Posterior vena cava (tissue), 2 donors: Measurements from ENCODE around the gene FAM13C. TPM values are rescaled to one million over a fixed set of nuclear protein-coding genes. Genes with fewer than 3 reads are reported as not detected.

ENCODE experiments used
- DNase-seq: peaks from one replicate; pipeline ENCODE4 v3.0.0-alpha.2; 2020; ENCODE audit warnings: low spot score
- intact Hi-C, 2 donors: fragments of 100-400 bp; cut with DNase I; formaldehyde crosslinking; loops; one replicate each; pipeline versions ENCODE4 v1.14.1 to v1.14.2; 2022 to 2023
- total RNA-seq, 2 donors: library from RNA; stranded (reverse); fragmentation: NEBNext Ultra II Directional; extraction: Animal tissue kit (Norgen Biotek cat#: 25700); gene quantifications; one replicate each; pipeline ENCODE4 v1.2.1, GENCODE V29; 2021
- donor health status: DM: yes; HTN: yes; CAD: no.
- donor health status: DM: yes; HTN: yes; CAD: no.

FAM13C gene
- total RNA-seq, 2 donors from 2014 or later: 7.3 to 18.7 TPM

- intact Hi-C loops: no loop called here
- no peak for DNase-seq
These were observed 3.9 kb upstream of the FAM13C start for GRCh38 chr10:59366290-59366689.

DNA sequence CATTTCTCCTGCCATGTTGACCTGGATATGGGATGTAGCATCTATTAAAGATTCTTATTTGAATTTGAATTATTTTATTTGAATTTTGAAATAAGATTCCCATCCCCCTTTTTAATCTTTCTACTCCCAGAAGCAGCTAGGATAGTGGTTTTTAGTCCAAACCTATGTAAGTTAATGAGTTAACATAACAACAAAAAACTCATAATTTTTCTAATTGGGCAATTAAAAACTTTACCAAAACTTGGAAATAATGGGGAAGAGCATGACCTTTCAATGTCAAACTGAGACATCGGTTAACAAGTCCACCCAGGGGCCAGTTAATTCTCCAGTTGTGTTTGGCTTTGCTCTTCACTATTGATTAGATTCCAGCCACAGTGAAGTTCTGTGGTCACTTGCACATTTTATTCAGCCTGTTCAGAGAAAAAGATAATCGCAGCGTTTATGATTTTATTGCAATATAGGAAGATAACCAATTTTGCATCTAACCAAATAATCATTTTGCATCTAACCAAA lies 1.2 kb upstream of the FAM13C start:
- DNase-seq: no peak
- intact Hi-C loops: no loop called here

- peak; percentile 83 for DNase-seq
These were observed 621 bp upstream of the FAM13C start for GRCh38 chr10:59362959-59363381.

DNA sequence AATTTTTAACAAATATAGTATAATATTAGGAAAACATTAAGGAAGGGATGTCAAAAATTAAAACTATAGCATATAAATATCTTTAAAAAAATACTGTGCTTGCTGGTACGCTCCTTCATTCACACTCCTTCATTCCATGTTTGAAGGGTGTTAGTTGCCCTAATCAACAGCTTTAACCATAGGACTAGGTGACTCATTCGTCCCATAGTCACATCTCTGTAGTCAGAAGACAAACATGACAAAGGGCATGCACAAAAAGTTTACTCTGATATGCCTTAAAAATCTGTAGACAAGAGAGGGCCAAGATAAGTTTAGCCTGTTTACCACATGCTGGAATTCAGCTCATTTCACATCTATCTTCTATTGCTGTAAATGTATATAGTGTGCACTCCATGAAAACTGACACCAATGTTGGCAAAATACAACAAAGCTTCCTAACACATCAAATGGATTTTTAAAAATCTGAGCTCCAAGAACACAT lies 646 bp downstream of the FAM13C start:
- no peak for DNase-seq
- intact Hi-C loops: no loop called here

More at GRCh38 chr10:59362959-59363381, 621 bp upstream of the FAM13C start:
- intact Hi-C loops: no loop called here

- no peak for DNase-seq
- intact Hi-C loops: no loop called here
These were observed 1.5 kb downstream of the FAM13C start for GRCh38 chr10:59360605-59361405.

GRCh38 chr10:59358576-59358975 lies 3.8 kb downstream of the FAM13C start:
- no peak for DNase-seq
- intact Hi-C loops: no loop called here

GRCh38 chr10:59354434-59354833 lies 7.9 kb downstream of the FAM13C start:
- DNase-seq: no peak
- intact Hi-C loops: no loop called here

DNA sequence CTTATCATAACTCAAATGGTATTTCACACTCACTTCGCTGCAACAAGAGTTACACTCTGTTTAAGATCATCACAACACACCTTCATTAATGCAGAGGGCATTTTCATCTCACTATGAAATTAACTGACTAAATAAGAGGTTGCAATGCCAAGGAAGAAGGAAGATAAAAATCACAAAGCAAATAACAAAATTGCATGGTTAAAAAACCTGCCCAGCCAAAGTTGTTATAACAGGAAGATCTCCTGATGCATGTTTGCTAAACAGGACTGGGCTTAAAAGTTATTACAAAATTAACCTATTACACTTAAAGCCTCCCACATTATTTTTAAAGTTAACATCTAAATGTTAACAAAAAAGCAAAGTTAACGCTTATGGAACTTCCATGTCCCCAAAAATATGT lies 11.8 kb downstream of the FAM13C start:
- DNase-seq: no peak
- intact Hi-C loops: no loop called here

DNA sequence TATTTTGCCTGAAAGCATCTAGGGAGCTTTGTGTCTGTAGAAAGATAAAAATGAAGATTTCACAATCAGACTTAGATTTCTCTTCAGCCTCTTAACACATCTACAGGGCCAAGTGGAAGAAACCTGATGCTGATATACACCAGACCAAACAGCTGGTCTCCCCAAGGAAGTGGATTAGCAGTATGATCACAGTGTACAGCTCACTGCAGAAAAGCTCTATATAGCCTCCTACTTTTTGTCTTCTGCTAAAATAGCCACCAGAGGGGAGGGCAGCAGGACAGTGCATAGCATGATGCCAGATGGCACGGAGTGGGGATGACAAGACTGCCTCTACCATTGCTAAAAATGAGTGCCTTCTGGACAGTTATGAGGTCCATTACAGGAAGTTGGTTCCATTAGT lies 16.0 kb downstream of the FAM13C start:
- intact Hi-C loops: no loop called here
- no peak for DNase-seq

- intact Hi-C loops: no loop called here
- no peak for DNase-seq
These were observed 19.6 kb downstream of the FAM13C start for GRCh38 chr10:59342723-59343122.

DNA sequence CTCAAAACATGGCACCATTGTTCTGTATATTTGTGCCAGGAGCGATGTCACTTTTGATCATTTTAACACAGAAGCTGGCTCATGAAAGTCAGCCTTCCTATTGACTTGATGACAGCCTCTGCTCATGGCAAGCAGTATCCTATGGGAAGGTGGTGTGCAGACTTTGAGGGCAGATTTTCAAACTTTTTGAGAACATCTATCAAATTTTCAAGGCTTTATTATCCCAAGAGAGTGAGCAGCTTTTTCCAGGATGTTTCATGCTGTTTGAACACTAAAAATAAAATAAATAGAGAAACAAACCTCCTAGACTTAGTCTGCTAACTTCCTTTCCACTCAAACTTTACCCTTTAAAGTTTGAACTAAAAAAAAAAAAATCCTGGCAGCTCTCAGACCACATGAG lies 20.3 kb downstream of the FAM13C start:
- intact Hi-C loops: no loop called here
- no peak for DNase-seq

DNA sequence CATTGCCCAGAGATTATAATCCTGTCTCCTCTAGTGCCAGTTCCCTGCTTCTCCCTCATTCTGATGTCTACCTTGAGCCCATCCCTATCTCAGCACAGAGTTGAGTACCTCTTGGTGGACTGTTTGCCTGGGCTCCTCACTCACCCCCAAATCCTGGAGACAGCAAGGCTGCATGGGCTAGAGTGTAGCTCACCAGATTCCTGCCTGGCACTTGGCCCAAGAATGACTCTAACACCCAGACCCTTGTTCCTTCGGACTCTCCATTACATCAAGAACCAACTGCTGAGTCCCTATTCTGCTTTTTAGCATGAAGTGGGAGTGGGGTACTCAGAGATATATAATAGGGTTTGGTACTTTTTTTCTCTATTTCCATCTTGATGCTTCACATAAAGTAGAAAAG lies 22.1 kb downstream of the FAM13C start:
- DNase-seq: no peak
- intact Hi-C loops: no loop called here

GRCh38 chr10:59339351-59339750 lies 23.0 kb downstream of the FAM13C start:
- DNase-seq: no peak
- intact Hi-C loops: no loop called here

- DNase-seq: peak; percentile 53
- intact Hi-C loops: no loop called here
These were observed 25.1 kb downstream of the FAM13C start for GRCh38 chr10:59337201-59337652.

DNA sequence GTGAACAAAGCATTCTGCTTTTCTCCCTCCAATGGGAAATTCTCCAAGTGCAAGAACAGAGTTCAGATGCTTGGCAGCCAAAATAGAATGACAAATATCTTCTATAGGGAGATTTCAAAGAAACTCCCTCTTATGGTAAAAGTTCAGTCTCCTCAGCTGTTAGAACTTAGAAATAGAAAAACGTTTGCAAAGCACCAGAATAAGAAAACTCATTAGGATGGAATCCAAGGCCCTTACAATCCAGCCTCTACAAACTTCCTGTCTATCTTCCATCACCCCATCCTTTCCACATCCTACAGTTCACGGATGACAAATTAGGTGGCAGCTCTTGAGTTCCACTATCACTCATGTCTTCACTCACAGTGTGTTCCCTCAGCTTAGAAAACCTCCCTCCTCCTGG lies 25.7 kb downstream of the FAM13C start:
- DNase-seq: no peak
- intact Hi-C loops: no loop called here

GRCh38 chr10:59335497-59335896 lies 26.9 kb downstream of the FAM13C start:
- no peak for DNase-seq
- intact Hi-C loops: no loop called here

DNA sequence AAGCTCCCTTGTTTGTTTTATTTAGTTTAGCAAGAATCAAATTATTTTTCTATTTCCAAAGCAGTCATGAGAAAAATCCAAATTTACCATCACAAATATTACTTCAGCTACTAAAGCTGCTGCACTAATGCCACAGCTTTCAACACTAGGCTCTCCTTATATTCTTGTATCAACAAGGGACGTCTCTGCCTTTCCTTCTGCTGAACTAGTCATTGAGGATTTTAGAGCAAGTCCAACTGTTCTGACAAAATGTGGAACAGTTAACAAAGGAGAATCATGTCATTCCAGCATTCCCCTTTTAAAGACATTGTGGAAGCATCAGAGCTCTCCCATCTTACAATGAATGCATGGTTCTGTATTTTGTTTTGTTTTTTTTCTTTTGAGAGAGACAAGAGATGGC lies 28.6 kb downstream of the FAM13C start:
- DNase-seq: no peak
- intact Hi-C loops: no loop called here

DNA sequence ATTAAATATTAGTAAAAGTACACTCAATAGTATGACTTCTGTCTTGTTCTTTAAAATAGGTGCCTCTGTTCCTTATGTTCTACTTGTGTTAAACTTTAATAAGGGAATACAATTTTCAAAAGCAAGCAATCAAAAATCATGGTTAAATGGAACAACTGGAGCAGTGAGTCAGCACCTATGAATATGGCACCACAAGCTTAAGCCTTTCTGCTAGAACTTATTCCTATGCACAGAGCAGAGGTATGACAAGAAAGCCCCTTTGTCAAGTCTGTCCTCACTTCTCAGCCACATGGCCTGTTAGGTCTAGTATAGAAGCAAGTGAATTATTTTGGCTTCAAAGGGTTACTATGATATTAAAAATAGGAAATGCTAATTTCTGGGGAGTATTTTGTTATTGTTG lies 29.8 kb downstream of the FAM13C start:
- intact Hi-C loops: no loop called here
- no peak for DNase-seq

DNA sequence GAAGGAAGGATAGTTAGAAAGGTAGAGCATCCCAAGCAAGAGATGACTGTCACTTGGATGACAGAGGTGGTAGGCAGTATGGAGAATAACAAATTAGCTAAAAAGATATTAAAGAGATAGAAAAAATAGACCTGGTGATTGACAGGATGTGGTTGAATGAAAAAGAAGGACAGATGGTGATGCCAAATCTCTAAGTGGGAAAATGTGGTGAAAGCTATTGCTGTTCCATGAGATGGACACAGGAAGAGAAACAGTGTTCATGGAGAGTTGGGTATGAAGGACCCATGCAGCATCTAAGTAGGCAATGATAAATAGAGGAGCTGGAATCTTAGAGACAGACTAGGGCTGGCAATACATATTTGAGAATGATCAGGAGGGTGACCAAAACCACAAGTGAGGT lies 30.7 kb downstream of the FAM13C start:
- intact Hi-C loops: no loop called here
- no peak for DNase-seq

- DNase-seq: no peak
- intact Hi-C loops: no loop called here
These were observed 37.2 kb downstream of the FAM13C start for GRCh38 chr10:59325116-59325515.

- DNase-seq: no peak
- intact Hi-C loops: no loop called here
These were observed 37.8 kb downstream of the FAM13C start for GRCh38 chr10:59324597-59324996.
